HepG2 (cell line): ENCODE results near the gene TIMP3. TPM values are rescaled to one million over a fixed set of nuclear protein-coding genes. Genes with fewer than 3 reads are reported as not detected.

Experiments used
- ATF1 ChIP-seq: IDR thresholded peaks from 2 replicates; pipeline ENCODE4 v1.6.1; 2016; ENCODE audit warnings: mild to moderate bottlenecking, control low read depth
- ATF7 ChIP-seq, 2 experiments: fragments of 450-650 bp in 1 of 2; sonication (generic) in 1 of 2; formaldehyde crosslinking in 1 of 2; IDR thresholded peaks; 2 replicates each; pipeline versions ENCODE4 v1.4.0 to v1.6.1; 2016 to 2020; ENCODE audit warnings: antibody characterized with exemption in 1 of 2, mild to moderate bottlenecking in 1 of 2, missing genetic modification reagents in 1 of 2
- CHD4 ChIP-seq: fragments of 200-600 bp; sonication (generic); IDR thresholded peaks from 2 replicates; pipeline ENCODE4 v1.7.0; 2017; ENCODE audit warnings: mild to moderate bottlenecking, low read length, borderline replicate concordance
- DPF2 ChIP-seq: sonication (generic); formaldehyde crosslinking; IDR thresholded peaks from 2 replicates; pipeline ENCODE4 v1.4.0; 2020; ENCODE audit warnings: mild to moderate bottlenecking, low read depth, missing genetic modification reagents, borderline replicate concordance
- FOXA1 ChIP-seq, 2 experiments: fragments of 450-650 bp in 1 of 2; sonication (generic) in 1 of 2; formaldehyde crosslinking in 1 of 2; IDR thresholded peaks; 2 replicates each; pipeline versions ENCODE4 v1.4.0 to v1.6.1; 2016 to 2020; ENCODE audit warnings: missing genetic modification reagents in 1 of 2
- MATR3 ChIP-seq: sonication (generic); formaldehyde crosslinking; IDR thresholded peaks from 2 replicates; pipeline ENCODE4 v1.4.0; 2020; ENCODE audit warnings: missing genetic modification reagents
- NFKBIZ ChIP-seq: IDR thresholded peaks from 2 replicates; pipeline ENCODE4 v1.6.1; 2018; ENCODE audit warnings: missing genetic modification reagents, missing compliant biosample characterization
- RNF2 ChIP-seq: fragments of 450-650 bp; conservative IDR thresholded peaks from 2 replicates; pipeline ENCODE4 v1.6.1; 2016; ENCODE audit warnings: low read depth
- SOX5 ChIP-seq: IDR thresholded peaks from 2 replicates; pipeline ENCODE4 v1.6.1; 2016; ENCODE audit warnings: borderline replicate concordance
- TBP ChIP-seq: sonication (generic); formaldehyde crosslinking; IDR thresholded peaks from 2 replicates; pipeline ENCODE4 v1.5.0; 2020; ENCODE audit warnings: missing genetic modification reagents
- XBP1 ChIP-seq: sonication (generic); formaldehyde crosslinking; IDR thresholded peaks from 2 replicates; pipeline ENCODE4 v1.5.0; 2020; ENCODE audit warnings: missing genetic modification reagents
- ZKSCAN5 ChIP-seq: sonication (generic); formaldehyde crosslinking; IDR thresholded peaks from 2 replicates; pipeline ENCODE4 v1.5.1; 2020; ENCODE audit warnings: mild to moderate bottlenecking, missing genetic modification reagents
- ZKSCAN8 ChIP-seq: IDR thresholded peaks from 2 replicates; pipeline ENCODE4 v1.6.1; 2016; ENCODE audit warnings: borderline replicate concordance, missing genetic modification reagents, missing compliant biosample characterization
- ZNF263 ChIP-seq: sonication (generic); formaldehyde crosslinking; IDR thresholded peaks from 2 replicates; pipeline ENCODE4 v1.4.0; 2020; ENCODE audit warnings: missing genetic modification reagents
- ZNF446 ChIP-seq: sonication (generic); formaldehyde crosslinking; IDR thresholded peaks from 2 replicates; pipeline ENCODE4 v1.5.0; 2020; ENCODE audit warnings: mild to moderate bottlenecking, missing genetic modification reagents
- ZNF510 ChIP-seq: sonication (generic); formaldehyde crosslinking; IDR thresholded peaks from 2 replicates; pipeline ENCODE4 v1.4.0; 2020; ENCODE audit warnings: low read depth, mild to moderate bottlenecking, missing genetic modification reagents
- ZNF556 ChIP-seq: sonication (generic); formaldehyde crosslinking; IDR thresholded peaks from 2 replicates; pipeline ENCODE4 v1.4.0; 2020; ENCODE audit warnings: mild to moderate bottlenecking, missing genetic modification reagents, borderline replicate concordance
- ZNF564 ChIP-seq: sonication (generic); formaldehyde crosslinking; IDR thresholded peaks from 2 replicates; pipeline ENCODE4 v1.8.1; 2023; ENCODE audit warnings: mild to moderate bottlenecking, missing genetic modification reagents
- ZNF567 ChIP-seq: sonication (generic); formaldehyde crosslinking; IDR thresholded peaks from 2 replicates; pipeline ENCODE4 v1.8.1; 2023; ENCODE audit warnings: mild to moderate bottlenecking, missing genetic modification reagents, borderline replicate concordance
- ZSCAN30 ChIP-seq: sonication (generic); formaldehyde crosslinking; IDR thresholded peaks from 2 replicates; pipeline ENCODE4 v1.5.0; 2020; ENCODE audit warnings: mild to moderate bottlenecking, missing genetic modification reagents
- ZSCAN31 ChIP-seq: sonication (generic); formaldehyde crosslinking; IDR thresholded peaks from 2 replicates; pipeline ENCODE4 v1.5.0; 2020; ENCODE audit warnings: low read depth, mild to moderate bottlenecking, missing genetic modification reagents
- polyA plus RNA-seq, 8 experiments: library from polyadenylated mRNA; depleted of rRNA in 3 of 8; stranded (reverse) in 7 of 8; unstranded in 1 of 8; fragments of >200 nt; fragmentation: Illumina TruSeq in 4 of 8; extraction: Trizol in 4 of 8; gene quantifications; 2 replicates each; pipeline versions ENCODE4 v1.2.1 to v1.2.3, GENCODE V29; 2011 to 2016; ENCODE audit warnings: low read depth in 4 of 8, missing spikeins in 1 of 8, mixed read lengths in 1 of 8; ENCODE audit not compliant: insufficient read depth in 1 of 8
- total RNA-seq, 5 experiments: library from RNA; depleted of rRNA; stranded (reverse); fragments of >200 nt; fragmentation: Illumina TruSeq; extraction: Trizol; gene quantifications; 2 replicates each; pipeline ENCODE4 v1.2.3, GENCODE V29; 2016; ENCODE audit warnings: low read depth in 1 of 5
- TF ChIP-seq, protein P1 (sequence below): sonication (generic); formaldehyde crosslinking; IDR thresholded peaks from 2 replicates; pipeline ENCODE4 v1.9.0; 2021; ENCODE audit warnings: mild to moderate bottlenecking, missing genetic modification reagents
- TF ChIP-seq, protein P2 (sequence below): sonication (generic); formaldehyde crosslinking; IDR thresholded peaks from 2 replicates; pipeline ENCODE4 v1.4.0; 2020; ENCODE audit warnings: low read depth, mild to moderate bottlenecking, missing genetic modification reagents
- TF ChIP-seq, protein P3 (sequence below): IDR thresholded peaks from 2 replicates; pipeline ENCODE4 v1.6.1; 2016; ENCODE audit warnings: missing compliant biosample characterization, missing genetic modification reagents, borderline replicate concordance

Gene TIMP3
- total and polyA plus RNA-seq, 2 of the 13 experiments (the other 11 are each of a cell fraction or from before 2014, with no cell fraction given), result 57.3 to 86.6 TPM

DNA sequence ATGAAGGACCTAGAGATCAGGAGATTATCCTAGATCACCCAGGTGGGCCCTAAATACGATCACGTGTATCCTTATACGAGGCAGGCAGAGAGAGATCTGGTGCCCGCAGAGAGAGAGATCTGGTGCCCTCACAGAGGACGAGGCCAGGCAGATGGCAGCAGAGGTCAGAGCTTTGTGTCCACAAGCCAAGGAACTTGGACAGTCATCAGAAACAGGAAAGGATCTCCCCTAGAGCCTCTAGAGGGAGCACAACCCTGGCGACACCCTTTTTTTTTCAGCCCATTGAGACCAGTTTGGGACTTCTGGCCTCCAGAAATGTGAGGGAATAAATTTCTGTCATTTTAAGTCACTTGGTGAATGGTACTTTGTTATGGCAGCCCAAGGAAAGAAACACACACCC is 25.5 kb upstream of the TIMP3 start (continued):
- TF ChIP-seq ZNF263 (CRISPR knock-in tag), result peak; percentile 53; the same call in 1 of the 2 replicates
- TF ChIP-seq CHD4, result no peak
- no peak for TF ChIP-seq ZNF567 (CRISPR knock-in tag)
- TF ChIP-seq TBP (CRISPR knock-in tag), result no peak
- no peak for TF ChIP-seq ZKSCAN5 (CRISPR knock-in tag)
- TF ChIP-seq ATF1, result no peak
- no peak for TF ChIP-seq SOX5
- no peak for TF ChIP-seq FOXA1 (IDR thresholded peaks at IDR 0.05)
- peak; percentile 64 for TF ChIP-seq FOXA1 (CRISPR knock-in tag; IDR thresholded peaks at IDR 0.05)
- no peak for TF ChIP-seq DPF2 (CRISPR knock-in tag)
- TF ChIP-seq ZNF446 (CRISPR knock-in tag), result no peak
- TF ChIP-seq, protein P1, sequence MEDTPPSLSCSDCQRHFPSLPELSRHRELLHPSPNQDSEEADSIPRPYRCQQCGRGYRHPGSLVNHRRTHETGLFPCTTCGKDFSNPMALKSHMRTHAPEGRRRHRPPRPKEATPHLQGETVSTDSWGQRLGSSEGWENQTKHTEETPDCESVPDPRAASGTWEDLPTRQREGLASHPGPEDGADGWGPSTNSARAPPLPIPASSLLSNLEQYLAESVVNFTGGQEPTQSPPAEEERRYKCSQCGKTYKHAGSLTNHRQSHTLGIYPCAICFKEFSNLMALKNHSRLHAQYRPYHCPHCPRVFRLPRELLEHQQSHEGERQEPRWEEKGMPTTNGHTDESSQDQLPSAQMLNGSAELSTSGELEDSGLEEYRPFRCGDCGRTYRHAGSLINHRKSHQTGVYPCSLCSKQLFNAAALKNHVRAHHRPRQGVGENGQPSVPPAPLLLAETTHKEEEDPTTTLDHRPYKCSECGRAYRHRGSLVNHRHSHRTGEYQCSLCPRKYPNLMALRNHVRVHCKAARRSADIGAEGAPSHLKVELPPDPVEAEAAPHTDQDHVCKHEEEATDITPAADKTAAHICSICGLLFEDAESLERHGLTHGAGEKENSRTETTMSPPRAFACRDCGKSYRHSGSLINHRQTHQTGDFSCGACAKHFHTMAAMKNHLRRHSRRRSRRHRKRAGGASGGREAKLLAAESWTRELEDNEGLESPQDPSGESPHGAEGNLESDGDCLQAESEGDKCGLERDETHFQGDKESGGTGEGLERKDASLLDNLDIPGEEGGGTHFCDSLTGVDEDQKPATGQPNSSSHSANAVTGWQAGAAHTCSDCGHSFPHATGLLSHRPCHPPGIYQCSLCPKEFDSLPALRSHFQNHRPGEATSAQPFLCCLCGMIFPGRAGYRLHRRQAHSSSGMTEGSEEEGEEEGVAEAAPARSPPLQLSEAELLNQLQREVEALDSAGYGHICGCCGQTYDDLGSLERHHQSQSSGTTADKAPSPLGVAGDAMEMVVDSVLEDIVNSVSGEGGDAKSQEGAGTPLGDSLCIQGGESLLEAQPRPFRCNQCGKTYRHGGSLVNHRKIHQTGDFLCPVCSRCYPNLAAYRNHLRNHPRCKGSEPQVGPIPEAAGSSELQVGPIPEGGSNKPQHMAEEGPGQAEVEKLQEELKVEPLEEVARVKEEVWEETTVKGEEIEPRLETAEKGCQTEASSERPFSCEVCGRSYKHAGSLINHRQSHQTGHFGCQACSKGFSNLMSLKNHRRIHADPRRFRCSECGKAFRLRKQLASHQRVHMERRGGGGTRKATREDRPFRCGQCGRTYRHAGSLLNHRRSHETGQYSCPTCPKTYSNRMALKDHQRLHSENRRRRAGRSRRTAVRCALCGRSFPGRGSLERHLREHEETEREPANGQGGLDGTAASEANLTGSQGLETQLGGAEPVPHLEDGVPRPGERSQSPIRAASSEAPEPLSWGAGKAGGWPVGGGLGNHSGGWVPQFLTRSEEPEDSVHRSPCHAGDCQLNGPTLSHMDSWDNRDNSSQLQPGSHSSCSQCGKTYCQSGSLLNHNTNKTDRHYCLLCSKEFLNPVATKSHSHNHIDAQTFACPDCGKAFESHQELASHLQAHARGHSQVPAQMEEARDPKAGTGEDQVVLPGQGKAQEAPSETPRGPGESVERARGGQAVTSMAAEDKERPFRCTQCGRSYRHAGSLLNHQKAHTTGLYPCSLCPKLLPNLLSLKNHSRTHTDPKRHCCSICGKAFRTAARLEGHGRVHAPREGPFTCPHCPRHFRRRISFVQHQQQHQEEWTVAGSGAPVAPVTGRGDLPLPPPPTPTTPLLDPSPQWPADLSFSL, result no peak
- TF ChIP-seq NFKBIZ (CRISPR knock-in tag), result no peak
- TF ChIP-seq ZNF556, result no peak
- TF ChIP-seq ZNF510 (CRISPR knock-in tag), result no peak
- TF ChIP-seq XBP1 (CRISPR knock-in tag), result no peak
- no peak for TF ChIP-seq ZSCAN31
- TF ChIP-seq, protein P2, sequence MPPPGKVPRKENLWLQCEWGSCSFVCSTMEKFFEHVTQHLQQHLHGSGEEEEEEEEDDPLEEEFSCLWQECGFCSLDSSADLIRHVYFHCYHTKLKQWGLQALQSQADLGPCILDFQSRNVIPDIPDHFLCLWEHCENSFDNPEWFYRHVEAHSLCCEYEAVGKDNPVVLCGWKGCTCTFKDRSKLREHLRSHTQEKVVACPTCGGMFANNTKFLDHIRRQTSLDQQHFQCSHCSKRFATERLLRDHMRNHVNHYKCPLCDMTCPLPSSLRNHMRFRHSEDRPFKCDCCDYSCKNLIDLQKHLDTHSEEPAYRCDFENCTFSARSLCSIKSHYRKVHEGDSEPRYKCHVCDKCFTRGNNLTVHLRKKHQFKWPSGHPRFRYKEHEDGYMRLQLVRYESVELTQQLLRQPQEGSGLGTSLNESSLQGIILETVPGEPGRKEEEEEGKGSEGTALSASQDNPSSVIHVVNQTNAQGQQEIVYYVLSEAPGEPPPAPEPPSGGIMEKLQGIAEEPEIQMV, result no peak
- no peak for TF ChIP-seq MATR3 (CRISPR knock-in tag)
- no peak for TF ChIP-seq ZSCAN30 (CRISPR knock-in tag)
- TF ChIP-seq ATF7 (IDR thresholded peaks at IDR 0.05), result no peak
- TF ChIP-seq ATF7 (CRISPR knock-in tag; IDR thresholded peaks at IDR 0.05), result no peak
- TF ChIP-seq, protein P3, sequence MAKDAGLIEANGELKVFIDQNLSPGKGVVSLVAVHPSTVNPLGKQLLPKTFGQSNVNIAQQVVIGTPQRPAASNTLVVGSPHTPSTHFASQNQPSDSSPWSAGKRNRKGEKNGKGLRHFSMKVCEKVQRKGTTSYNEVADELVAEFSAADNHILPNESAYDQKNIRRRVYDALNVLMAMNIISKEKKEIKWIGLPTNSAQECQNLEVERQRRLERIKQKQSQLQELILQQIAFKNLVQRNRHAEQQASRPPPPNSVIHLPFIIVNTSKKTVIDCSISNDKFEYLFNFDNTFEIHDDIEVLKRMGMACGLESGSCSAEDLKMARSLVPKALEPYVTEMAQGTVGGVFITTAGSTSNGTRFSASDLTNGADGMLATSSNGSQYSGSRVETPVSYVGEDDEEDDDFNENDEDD (CRISPR knock-in tag), result no peak
- TF ChIP-seq RNF2, result no peak
- no peak for TF ChIP-seq ZKSCAN8 (CRISPR knock-in tag)
- no peak for TF ChIP-seq ZNF564
